ENCODE data around the gene TRIM43.
"Not testable (repeated sequence)": the region's sequence is repeated elsewhere in the genome, so short reads cannot be mapped to it uniquely, and the experiment has no call there.

TRIM43 gene

DNA sequence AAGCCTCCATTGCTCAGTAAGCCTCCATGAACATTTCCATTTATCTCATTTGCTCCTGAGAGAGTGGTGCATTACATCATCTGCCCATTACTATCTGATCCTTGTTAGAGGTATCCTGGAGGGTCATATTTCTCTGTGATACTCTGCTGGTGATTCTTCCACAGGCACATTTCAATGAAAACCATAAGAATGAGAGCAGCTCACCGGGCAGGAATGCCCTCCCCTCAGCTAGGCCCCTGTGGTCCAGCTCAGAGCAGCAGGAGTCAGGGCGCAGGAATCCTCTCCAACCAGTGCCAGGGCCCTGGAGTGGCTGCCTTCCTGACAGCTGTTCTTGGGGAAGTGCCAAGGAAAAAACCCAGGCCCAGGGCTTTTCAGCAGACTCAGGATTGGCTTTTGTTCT lies 50.0 kb downstream of the TRIM43 start:
- not testable (repeated sequence) for DNase-seq (ENCODE audit: low read depth in 2 of 2)

DNA sequence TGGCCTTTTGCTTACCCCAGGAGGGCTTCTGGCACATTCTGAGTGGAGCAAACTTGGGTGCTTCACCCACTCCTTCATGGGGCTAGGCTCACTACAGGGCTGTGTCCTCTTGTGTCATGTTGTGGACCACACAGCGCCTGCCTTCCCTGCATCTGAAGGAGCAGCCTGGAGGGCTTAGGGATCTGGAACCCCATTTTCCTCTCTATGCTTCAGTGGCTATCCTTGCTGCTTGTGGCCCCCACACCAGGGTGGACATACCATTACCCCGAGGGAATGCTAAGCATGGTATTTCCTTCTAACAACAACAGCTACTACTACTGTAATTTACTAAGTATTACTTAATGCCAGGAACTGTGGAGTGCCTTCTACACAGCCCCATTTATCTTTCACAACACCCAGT lies 50.6 kb downstream of the TRIM43 start:
- not testable (repeated sequence) for DNase-seq (ENCODE audit: low read depth in 2 of 2)

DNA sequence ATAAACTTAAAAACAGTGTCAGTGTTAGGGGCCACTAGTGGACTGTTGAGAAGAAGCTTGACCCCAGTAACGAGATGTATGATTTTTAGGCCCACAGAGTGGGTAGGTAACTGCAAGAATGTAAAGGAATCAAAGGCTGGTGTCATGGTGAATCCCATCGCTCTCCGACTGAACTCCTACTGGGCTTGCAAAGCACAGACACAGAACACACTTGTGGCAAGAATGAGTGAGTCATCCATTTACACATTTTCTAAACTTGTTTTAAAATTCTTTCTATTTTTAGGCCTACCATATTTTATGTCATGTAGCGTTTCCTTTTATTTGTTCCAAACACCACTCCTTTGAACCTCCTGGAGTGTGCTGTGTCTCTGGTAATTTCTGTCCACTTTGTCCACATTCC lies 51.1 kb downstream of the TRIM43 start:
- not testable (repeated sequence) for DNase-seq (ENCODE audit: low read depth in 2 of 2)

DNA sequence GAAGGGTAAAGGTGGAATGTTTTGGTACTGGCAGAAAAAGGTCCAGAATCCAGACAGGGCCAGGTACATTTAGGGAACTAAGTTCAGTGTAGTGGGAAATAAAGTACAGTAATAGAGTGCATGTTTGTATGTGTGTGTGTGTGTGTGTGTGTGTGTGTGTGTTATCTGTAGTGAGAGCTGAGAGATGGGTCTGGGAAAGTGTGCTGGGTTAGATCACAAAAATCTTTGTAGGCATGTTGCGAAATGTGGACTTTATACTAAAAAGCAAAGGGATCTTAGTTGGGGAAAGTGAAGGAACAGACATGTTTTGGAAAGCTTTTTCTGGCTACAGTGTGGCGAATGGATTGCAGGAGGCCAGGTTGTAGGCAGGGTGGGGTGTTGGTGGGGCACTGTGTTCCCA lies 53.5 kb downstream of the TRIM43 start:
- not testable (repeated sequence) for DNase-seq (ENCODE audit: low read depth in 2 of 2)

DNA sequence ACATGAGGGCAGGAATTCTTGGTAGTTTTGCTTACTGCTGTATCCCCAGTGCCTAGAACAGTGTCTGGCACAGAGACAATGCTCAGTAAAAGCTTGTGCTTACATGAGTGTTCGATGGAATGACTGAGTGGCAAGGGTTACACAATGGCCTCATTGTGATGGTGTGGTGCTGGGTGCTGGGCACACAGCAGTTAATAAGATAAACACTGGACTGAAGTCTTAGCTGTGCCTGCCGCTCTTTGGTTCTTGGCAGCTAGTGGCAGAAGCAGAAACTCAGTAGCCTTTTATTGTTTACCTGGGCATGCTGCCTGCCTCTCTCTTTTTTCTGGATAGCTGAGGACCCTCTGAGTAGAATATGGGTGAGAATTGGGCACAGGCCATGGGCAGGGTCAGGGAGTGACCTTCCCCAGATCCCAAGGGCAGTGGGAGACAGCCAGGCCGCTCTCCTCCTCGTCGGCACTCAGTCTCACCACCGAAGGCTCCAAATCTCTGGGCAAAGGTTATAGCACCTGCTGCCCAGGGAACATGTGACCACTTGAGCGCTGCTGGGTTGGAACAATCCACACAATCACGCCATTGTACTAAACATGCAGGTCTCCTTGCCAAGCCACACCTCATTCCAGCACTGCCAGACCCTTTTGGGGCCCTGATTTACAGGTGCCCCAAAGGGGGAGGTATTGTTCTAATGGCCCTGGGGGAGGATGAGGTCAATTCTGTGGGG lies 54.6 kb downstream of the TRIM43 start:
- not testable (repeated sequence) for DNase-seq (ENCODE audit: low read depth in 2 of 2)

DNA sequence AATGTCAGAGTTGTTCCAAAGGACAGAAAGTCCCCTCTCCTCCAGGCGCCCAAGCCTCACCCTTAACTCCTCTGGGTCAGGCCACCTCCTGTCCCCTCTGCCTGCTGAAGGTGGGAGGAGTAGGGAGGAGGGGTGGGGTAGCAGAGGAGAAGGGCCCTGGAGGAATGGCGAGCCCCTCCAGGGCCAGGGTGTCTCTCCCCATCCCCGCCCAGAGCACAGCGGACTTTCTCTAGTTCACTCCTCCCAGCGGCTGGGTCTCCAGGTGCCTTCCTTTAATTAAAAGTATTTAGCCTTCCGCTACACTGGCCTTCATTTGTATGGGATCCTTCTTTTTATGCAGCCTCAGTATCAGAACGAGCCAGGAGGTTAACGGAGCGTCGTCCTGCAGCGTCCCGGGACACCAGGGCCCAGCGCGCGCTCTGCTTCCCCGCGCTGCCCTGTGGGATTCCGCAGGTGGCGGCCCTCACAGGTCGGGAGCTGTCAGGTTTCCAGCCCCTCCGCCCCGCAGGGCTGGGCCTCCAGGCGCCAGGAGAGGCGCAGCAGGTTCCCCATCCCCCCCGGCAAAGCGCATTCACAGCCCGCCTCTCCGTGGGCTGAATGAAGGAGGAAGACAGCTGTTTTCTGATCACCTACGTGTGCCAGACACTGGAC lies 57.2 kb downstream of the TRIM43 start:
- not testable (repeated sequence) for DNase-seq (ENCODE audit: low read depth in 2 of 2)
